ENCODE results near the gene APBA1.

Gene APBA1

GRCh38 chr9:69468380-69468779 lies 203.8 kb downstream of the APBA1 start:
- no peak for TF ChIP-seq POLR2A (IDR thresholded peaks at IDR 0.05; ENCODE audit: extremely low read depth, insufficient read length)
- TF ChIP-seq, protein P1, sequence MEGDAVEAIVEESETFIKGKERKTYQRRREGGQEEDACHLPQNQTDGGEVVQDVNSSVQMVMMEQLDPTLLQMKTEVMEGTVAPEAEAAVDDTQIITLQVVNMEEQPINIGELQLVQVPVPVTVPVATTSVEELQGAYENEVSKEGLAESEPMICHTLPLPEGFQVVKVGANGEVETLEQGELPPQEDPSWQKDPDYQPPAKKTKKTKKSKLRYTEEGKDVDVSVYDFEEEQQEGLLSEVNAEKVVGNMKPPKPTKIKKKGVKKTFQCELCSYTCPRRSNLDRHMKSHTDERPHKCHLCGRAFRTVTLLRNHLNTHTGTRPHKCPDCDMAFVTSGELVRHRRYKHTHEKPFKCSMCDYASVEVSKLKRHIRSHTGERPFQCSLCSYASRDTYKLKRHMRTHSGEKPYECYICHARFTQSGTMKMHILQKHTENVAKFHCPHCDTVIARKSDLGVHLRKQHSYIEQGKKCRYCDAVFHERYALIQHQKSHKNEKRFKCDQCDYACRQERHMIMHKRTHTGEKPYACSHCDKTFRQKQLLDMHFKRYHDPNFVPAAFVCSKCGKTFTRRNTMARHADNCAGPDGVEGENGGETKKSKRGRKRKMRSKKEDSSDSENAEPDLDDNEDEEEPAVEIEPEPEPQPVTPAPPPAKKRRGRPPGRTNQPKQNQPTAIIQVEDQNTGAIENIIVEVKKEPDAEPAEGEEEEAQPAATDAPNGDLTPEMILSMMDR (IDR thresholded peaks at IDR 0.05; ENCODE audit: low read depth, low read length): no peak
- TF ChIP-seq, protein P2, sequence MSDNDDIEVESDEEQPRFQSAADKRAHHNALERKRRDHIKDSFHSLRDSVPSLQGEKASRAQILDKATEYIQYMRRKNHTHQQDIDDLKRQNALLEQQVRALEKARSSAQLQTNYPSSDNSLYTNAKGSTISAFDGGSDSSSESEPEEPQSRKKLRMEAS (IDR thresholded peaks at IDR 0.05; ENCODE audit: low read depth, low read length): no peak
- TF ChIP-seq MYC (IDR thresholded peaks at IDR 0.05; ENCODE audit: low read depth, low read length): no peak
- no peak overlapping the region for H3K4me3 ChIP-seq (ENCODE audit: low read depth, low read length)
- DNase-seq (ENCODE audit: low read depth): no peak

GRCh38 chr9:69466151-69466550 lies 206.0 kb downstream of the APBA1 start:
- DNase-seq (ENCODE audit: low read depth): no peak
- TF ChIP-seq MYC (IDR thresholded peaks at IDR 0.05; ENCODE audit: low read depth, low read length) (no peak), POLR2A (IDR thresholded peaks at IDR 0.05; ENCODE audit: extremely low read depth, insufficient read length) (no peak)
- TF ChIP-seq, protein P1 (IDR thresholded peaks at IDR 0.05; ENCODE audit: low read depth, low read length): no peak
- TF ChIP-seq, protein P2 (IDR thresholded peaks at IDR 0.05; ENCODE audit: low read depth, low read length): no peak

GRCh38 chr9:69465473-69465872 lies 206.7 kb downstream of the APBA1 start:
- no peak for DNase-seq (ENCODE audit: low read depth)
- TF ChIP-seq, protein P1 (IDR thresholded peaks at IDR 0.05; ENCODE audit: low read depth, low read length): no peak
- TF ChIP-seq POLR2A (IDR thresholded peaks at IDR 0.05; ENCODE audit: extremely low read depth, insufficient read length): no peak
- TF ChIP-seq, protein P2 (IDR thresholded peaks at IDR 0.05; ENCODE audit: low read depth, low read length): no peak
- TF ChIP-seq MYC (IDR thresholded peaks at IDR 0.05; ENCODE audit: low read depth, low read length): no peak
- no peak overlapping the region for H3K4me3 ChIP-seq (ENCODE audit: low read depth, low read length)

More at GRCh38 chr9:69466151-69466550, 206.0 kb downstream of the APBA1 start:
- no peak overlapping the region for H3K4me3 ChIP-seq (ENCODE audit: low read depth, low read length)

- no peak for DNase-seq (ENCODE audit: low read depth)
- no peak for TF ChIP-seq POLR2A (IDR thresholded peaks at IDR 0.05; ENCODE audit: extremely low read depth, insufficient read length)
- TF ChIP-seq, protein P2 (IDR thresholded peaks at IDR 0.05; ENCODE audit: low read depth, low read length): no peak
- TF ChIP-seq, protein P1 (IDR thresholded peaks at IDR 0.05; ENCODE audit: low read depth, low read length): no peak
- no peak for TF ChIP-seq MYC (IDR thresholded peaks at IDR 0.05; ENCODE audit: low read depth, low read length)
Observed at GRCh38 chr9:69463497-69464068, 208.6 kb downstream of the APBA1 start.

GRCh38 chr9:69462394-69462793 lies 209.8 kb downstream of the APBA1 start:
- TF ChIP-seq, protein P2 (IDR thresholded peaks at IDR 0.05; ENCODE audit: low read depth, low read length): no peak
- TF ChIP-seq MYC (IDR thresholded peaks at IDR 0.05; ENCODE audit: low read depth, low read length) (no peak), POLR2A (IDR thresholded peaks at IDR 0.05; ENCODE audit: extremely low read depth, insufficient read length) (no peak)
- TF ChIP-seq, protein P1 (IDR thresholded peaks at IDR 0.05; ENCODE audit: low read depth, low read length): no peak
- no peak overlapping the region for H3K4me3 ChIP-seq (ENCODE audit: low read depth, low read length)
- no peak for DNase-seq (ENCODE audit: low read depth)

More at GRCh38 chr9:69463497-69464068, 208.6 kb downstream of the APBA1 start:
- no peak overlapping the region for H3K4me3 ChIP-seq (ENCODE audit: low read depth, low read length)

Data from NB4 (cell line).